ENCODE data around the gene HEG1.

HEG1 gene

GRCh38 chr3:125058959-125059358 lies 3.2 kb upstream of the HEG1 start:
- Histone ChIP-seq H3K36me3 (replicated peaks; ENCODE audit: insufficient read depth, low read length) (no peaks in the 10 kb centered on the region), H3K4me2 (ENCODE audit: low read depth, low read length) (no peak overlapping the region), H2AFZ (ENCODE audit: low read length) (no peak overlapping the region), H3K4me1 (ENCODE audit: low read length) (no peaks in the 10 kb centered on the region), H3K27ac (ENCODE audit: low read length) (no peak overlapping the region), H3K9me3 (replicated peaks; ENCODE audit: insufficient read depth, low read length) (no peaks in the 10 kb centered on the region), H3K9me2 (replicated peaks; ENCODE audit: insufficient read depth, low read length) (no peaks in the 10 kb centered on the region), H3K27me3 (replicated peaks; ENCODE audit: insufficient read depth, low read length) (peaks cover 22% of the 10 kb centered on the region; the same call in 1 of the 2 replicates), H3K79me2 (ENCODE audit: low read length) (no peaks in the 10 kb centered on the region), H3K4me3 (ENCODE audit: low read length) (no peak overlapping the region), H3F3A (ENCODE audit: insufficient read depth, low read length) (no peaks in the 10 kb centered on the region), H3K9ac (ENCODE audit: low read length) (no peak overlapping the region), H4K20me1 (ENCODE audit: insufficient read depth, low read length) (no peaks in the 10 kb centered on the region)
- DNase-seq = no peak
- TF ChIP-seq EZH2phosphoT487 (IDR thresholded peaks at IDR 0.05; ENCODE audit: low read length) (no peak), CTCF (IDR thresholded peaks at IDR 0.05; ENCODE audit: low read length) (no peak), EZH2 (optimal IDR thresholded peaks at IDR 0.05; ENCODE audit: low read depth, low read length) (no peak)

- H3K4me3 ChIP-seq (ENCODE audit: low read length) = no peak overlapping the region
- DNase-seq = no peak
- no peak overlapping the region for H3K4me2 ChIP-seq (ENCODE audit: low read depth, low read length)
- H3K36me3 ChIP-seq (replicated peaks; ENCODE audit: insufficient read depth, low read length) = no peaks in the 10 kb centered on the region
- H3K27ac ChIP-seq (ENCODE audit: low read length) = no peak overlapping the region
- H3K27me3 ChIP-seq (replicated peaks; ENCODE audit: insufficient read depth, low read length) = peaks cover 26% of the 10 kb centered on the region; the same call in 1 of the 2 replicates
- H3K79me2 ChIP-seq (ENCODE audit: low read length) = no peaks in the 10 kb centered on the region
- H3K9ac ChIP-seq (ENCODE audit: low read length) = no peak overlapping the region
- H3K9me2 ChIP-seq (replicated peaks; ENCODE audit: insufficient read depth, low read length) = no peaks in the 10 kb centered on the region
- H3K4me1 ChIP-seq (ENCODE audit: low read length) = no peaks in the 10 kb centered on the region
- TF ChIP-seq CTCF (IDR thresholded peaks at IDR 0.05; ENCODE audit: low read length) = no peak
- no peak for TF ChIP-seq EZH2phosphoT487 (IDR thresholded peaks at IDR 0.05; ENCODE audit: low read length)
- TF ChIP-seq EZH2 (optimal IDR thresholded peaks at IDR 0.05; ENCODE audit: low read depth, low read length) = no peak
- no peaks in the 10 kb centered on the region for H4K20me1 ChIP-seq (ENCODE audit: insufficient read depth, low read length)
- no peak overlapping the region for H2AFZ ChIP-seq (ENCODE audit: low read length)
- no peaks in the 10 kb centered on the region for H3F3A ChIP-seq (ENCODE audit: insufficient read depth, low read length)
- no peaks in the 10 kb centered on the region for H3K9me3 ChIP-seq (replicated peaks; ENCODE audit: insufficient read depth, low read length)
Observed at GRCh38 chr3:125058529-125058928, 2.7 kb upstream of the HEG1 start.

GRCh38 chr3:125057186-125057850 lies 1.5 kb upstream of the HEG1 start:
- Histone ChIP-seq H3K27me3 (replicated peaks; ENCODE audit: insufficient read depth, low read length) (peaks cover 26% of the 10 kb centered on the region; the same call in 1 of the 2 replicates), H4K20me1 (ENCODE audit: insufficient read depth, low read length) (no peaks in the 10 kb centered on the region), H3K4me1 (ENCODE audit: low read length) (no peaks in the 10 kb centered on the region), H3K4me3 (ENCODE audit: low read length) (no peak overlapping the region), H3F3A (ENCODE audit: insufficient read depth, low read length) (no peaks in the 10 kb centered on the region), H3K79me2 (ENCODE audit: low read length) (no peaks in the 10 kb centered on the region), H3K9ac (ENCODE audit: low read length) (no peak overlapping the region), H2AFZ (ENCODE audit: low read length) (no peak overlapping the region), H3K9me3 (replicated peaks; ENCODE audit: insufficient read depth, low read length) (no peaks in the 10 kb centered on the region), H3K4me2 (ENCODE audit: low read depth, low read length) (no peak overlapping the region), H3K27ac (ENCODE audit: low read length) (no peak overlapping the region), H3K36me3 (replicated peaks; ENCODE audit: insufficient read depth, low read length) (no peaks in the 10 kb centered on the region), H3K9me2 (replicated peaks; ENCODE audit: insufficient read depth, low read length) (no peaks in the 10 kb centered on the region)
- TF ChIP-seq CTCF (IDR thresholded peaks at IDR 0.05; ENCODE audit: low read length) = no peak
- TF ChIP-seq EZH2 (optimal IDR thresholded peaks at IDR 0.05; ENCODE audit: low read depth, low read length) = no peak
- no peak for TF ChIP-seq EZH2phosphoT487 (IDR thresholded peaks at IDR 0.05; ENCODE audit: low read length)
- DNase-seq = no peak
